Stimulated activated CD4-positive, alpha-beta T cell treated with anti-CD3 and anti-CD28 coated beads, Interleukin-1b, Interleukin-23, amount 100 ng/mL, for 1 hour (primary cell): ENCODE results near the gene TBC1D2.

Source experiments
- DNase-seq, 2 donors: peaks; one replicate each; pipeline ENCODE4 v3.0.0-alpha.2; 2020; ENCODE audit warnings: low read depth in 2 of 2

TBC1D2 gene

DNA sequence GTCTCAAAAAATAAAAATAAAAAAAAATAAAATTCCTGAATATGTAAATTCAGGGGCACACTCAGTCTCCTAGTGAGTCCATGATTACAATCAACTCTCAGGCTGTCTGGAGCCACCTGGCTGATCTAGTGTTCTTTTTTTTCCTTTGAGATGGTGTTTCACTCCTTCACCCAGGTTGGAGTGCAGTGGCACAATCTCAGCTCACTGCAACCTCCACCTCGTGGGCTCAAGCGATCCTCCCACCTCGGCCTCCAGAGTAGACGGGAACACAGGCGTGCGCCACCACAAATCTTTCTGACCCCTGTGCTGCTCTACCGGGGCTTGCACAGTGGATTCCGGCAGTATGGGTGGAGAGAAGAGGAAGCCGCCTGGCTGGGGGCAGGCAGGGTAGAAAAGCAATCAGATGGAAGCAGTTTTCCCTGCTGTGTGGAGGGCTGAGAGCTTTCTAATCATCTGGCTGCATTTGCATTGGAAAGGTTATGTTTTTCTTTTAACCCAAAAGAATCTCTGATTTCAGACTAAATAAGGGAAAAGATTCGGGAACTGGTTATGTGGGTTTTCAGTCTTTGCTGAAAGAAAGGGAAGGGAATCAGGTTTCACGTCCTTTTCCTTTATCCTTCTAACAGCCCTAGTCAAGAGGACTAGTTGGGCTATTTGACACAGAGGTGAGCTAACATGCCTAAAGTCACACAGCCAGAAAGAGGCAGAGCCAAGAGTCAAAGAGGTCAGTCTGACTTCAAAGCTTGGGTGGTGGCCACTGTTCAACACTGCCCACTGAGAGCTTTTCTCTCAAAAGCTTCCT lies 36.7 kb downstream of the TBC1D2 start:
- no peak for DNase-seq

DNA sequence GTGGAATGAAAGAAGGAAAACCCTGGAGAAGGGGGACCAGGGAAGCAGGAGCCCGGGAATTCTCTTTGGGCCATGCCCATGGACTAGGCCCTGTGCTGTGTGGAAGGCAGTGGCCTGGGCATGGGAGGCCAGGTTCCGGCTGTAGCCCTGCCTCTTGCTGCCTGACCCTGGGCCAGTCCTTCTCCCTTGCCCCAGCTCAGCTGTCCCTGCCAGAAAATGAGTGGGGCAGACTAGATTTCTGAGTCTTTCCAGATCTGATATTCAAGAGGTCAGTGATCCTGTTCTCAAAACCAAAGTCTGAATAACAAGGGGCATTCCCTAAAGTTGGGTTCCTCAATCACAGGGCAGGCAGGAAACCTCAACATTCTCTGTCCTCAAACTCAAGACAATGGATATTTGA lies 38.2 kb downstream of the TBC1D2 start:
- no peak for DNase-seq

DNA sequence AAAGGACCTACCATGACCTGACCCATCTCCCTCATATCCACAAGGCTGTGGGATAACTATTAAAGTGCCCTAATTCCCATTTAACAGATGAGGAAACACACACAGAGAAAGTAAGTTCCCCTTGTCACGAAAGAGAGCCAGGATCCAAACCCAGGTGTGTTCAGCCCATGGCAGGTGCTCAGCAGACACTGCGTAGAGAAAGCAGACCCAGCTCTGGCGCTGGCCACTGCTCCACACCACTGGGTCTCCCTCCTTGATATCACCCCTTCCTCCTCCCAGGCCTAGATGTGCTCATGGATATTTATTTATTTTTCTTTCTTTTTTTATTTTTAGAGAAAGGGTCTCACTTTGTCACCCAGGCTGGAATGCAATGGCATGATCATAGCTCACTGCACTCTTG lies 39.1 kb downstream of the TBC1D2 start:
- DNase-seq = no peak

DNA sequence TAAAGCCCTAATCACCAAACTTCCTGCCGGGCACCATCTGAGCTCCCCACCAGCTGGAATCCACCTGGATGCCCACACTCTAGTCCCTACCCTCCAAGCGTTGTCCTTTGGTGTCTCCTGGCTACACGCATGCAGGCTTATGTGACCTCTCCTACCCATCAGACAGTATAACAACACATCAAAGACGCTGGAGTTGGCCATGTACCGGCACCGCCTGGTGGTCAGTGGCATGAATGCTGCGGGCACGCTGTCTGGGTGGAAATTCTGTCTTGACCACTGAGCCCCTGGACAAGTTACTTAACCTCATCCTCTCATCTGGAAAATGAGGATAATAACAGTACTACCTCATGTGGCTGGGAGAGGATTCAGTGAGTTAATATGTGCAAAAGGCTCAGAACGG lies 39.6 kb downstream of the TBC1D2 start:
- DNase-seq = no peak

DNA sequence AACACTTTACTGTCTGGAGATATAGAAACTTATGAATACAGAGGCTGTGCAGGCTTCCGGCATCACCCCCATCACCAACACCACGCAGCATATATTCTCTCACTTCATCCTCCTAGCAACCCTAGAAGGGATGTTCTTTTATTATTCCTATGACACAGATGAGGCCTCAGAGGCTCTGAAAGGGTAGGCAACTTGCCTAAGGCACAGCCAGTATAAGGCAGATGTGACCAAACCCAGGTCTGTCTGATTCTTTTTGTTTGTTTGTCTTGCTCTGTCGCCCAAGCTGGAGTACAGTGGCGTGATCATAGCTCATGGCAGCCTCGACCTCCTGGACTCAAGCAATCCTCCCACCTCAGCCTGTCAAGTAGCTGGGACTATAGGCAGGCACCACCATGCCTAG lies 40.2 kb downstream of the TBC1D2 start:
- no peak for DNase-seq

DNA sequence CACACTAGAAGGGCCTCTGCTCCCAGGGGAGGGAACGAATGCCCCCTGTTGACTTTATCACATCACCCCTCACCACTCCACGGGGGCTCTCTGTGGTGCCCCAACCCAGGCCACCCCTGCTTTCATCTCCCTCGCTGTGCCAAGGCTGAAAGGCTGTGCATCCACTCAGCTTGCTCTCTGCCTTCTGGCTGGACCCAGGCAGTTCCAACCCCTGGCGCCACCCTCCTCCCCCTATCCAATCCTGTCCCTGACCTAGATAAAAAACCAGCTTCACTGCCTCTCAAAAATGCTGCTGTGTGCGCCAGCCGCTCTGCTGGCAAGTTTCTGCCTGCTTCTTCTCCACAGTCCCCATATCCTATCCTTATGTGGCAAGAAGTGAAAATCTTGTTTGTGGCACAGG lies 40.6 kb downstream of the TBC1D2 start:
- no peak for DNase-seq

DNA sequence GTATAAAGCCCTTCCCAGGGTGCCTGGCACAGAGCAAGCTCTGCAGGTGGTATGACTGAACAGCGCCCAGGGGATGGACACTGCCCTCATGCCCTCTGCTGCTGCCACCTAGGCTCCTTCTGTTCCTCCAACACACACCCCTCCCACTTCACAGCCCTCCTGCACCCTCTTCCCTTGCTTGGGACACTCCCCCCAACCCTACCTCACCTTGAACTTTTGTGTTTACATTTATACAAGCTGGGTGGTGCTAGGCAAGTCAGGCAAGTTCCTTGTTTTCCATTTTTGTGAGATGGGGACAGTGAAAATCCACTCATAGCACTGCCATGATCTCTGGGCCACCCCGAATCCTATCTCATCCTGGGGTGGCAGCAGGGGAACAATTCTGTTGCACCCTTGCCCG lies 44.2 kb downstream of the TBC1D2 start:
- no peak for DNase-seq

DNA sequence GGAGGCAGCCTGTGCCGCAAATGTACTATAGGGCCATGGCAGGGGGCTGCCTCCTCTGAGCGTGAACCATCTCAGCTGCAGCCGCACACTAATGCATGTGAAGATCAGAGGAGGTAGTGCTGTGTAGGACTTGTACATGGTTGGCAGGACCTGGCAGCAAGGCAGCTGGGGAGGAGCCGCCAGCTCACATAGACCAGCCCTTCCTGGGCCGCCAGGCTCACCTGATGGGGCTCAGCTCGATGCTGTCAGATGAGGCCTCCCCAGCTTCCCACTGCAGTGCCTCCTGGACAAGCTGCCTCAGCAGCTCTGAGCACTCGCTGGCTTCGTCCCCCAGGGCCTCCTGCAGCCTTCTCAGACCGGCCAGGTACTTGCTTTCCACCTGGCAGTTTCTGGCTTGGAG lies 45.0 kb downstream of the TBC1D2 start:
- DNase-seq = no peak

DNA sequence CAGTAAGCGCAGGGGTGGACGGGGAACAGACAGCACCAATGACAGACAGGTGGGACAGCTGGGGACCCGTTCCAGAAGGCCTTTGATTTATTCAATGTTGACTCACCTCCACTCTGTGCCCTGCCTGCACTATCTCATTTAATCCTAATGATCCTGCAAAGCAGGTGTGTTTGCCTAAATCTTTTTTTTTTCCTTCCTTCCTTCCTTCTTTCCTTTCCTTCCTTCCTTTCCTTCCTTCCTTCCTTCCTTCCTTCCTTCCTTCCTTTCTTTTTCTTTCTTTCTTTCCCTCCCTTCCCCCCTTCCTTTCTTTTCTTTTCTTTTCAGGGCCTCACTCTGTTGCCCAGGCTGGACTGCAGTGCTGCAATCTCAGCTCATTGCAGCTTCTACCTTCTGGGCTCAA lies 45.9 kb downstream of the TBC1D2 start:
- DNase-seq = no peak

DNA sequence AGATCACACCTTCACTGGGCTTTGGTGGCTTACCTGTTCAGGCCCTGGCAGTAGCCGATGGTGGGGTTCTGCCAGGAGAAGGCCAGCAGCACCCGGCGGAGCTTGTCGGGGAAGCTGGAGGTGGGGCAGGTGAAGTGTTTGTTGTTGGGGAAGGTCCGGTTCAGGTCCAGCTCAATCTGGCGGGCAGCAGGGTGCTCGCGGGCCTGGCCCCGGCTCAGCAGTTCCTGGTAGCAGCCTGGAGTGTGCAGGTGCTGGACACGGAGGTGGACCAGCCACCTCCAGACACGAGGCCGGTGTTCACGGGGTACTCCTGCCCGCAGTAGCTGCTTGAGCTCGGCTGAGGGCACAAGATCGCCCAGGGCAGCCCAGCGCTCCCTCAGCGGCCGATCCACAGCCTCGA lies 46.8 kb downstream of the TBC1D2 start:
- DNase-seq = no peak

DNA sequence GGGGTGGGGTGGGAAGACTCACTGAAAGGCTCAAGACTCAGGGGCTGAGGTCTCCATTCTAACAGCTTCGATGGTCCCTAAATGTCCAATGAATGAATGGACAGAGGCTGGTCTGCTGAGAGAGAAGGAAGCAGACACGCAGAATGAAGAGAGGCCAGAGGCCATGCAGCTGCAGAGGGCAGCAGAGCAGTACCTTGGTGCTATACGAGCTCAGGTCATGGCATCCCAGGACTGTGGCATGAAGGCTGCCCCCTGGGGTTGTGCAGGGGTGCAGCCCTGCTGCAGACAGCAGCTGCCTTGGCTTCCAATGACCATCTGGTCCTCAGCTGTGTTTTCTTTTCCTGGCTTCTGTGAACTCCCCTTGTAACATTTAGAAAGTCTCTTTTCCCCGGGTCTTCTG lies 47.8 kb downstream of the TBC1D2 start:
- DNase-seq = no peak

DNA sequence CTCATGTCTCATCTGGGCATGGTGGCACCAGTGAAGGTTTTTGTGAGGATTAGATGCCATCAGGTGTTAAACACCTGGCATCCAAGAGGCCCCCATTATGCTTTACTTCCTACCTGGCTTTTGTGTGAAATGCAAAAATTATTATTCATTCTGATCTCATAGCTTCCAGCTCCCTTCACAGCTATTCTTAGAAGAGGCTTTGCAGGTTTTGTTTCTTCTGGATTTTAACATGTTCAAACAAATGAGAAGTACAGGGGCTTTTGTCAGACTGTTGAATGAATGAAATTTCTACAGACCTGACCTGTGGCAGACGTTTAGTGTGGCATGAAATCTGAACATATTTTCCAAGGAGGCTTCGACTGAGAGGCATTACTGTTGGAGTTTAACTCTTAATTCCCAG lies 48.7 kb downstream of the TBC1D2 start:
- DNase-seq = no peak

DNA sequence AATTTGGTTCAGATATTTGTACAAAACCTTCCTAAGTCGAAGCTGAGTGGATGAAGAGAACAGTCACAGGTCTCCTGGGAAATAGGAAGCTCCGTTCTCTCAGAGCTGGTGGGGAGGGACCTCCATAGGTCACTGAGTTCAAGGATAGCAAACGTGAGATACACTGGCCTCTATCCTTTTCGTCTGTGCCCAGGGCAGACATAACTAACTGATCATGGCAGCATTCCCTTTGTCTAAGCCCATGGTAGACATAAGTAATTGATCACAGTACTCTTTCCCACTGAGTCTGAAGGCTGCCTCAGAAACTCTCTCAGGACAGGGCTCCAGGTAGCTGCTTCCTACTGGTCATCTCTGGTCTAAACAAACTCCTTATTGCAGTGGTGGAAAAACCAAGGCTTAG lies 50.8 kb downstream of the TBC1D2 start:
- DNase-seq = no peak

DNA sequence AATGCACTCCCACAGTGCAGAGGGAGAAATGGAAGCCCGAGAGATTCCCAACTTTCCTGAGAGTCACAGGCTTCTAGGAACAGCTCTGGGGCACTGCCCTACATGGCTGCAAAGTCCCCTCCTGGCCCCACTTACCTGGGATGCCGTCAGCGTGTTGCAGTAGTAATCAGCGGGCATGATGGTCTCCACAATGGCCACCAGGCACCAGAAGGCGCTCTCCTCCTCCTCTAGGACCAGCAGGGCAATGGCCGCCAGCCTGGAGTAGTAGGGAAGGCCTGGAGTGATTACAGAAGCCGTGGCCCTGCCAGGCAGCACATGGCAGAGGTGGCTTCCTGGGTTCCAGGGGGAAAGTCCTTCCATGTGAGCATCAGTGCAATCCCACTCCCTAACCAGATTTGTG lies 52.3 kb downstream of the TBC1D2 start:
- no peak for DNase-seq

DNA sequence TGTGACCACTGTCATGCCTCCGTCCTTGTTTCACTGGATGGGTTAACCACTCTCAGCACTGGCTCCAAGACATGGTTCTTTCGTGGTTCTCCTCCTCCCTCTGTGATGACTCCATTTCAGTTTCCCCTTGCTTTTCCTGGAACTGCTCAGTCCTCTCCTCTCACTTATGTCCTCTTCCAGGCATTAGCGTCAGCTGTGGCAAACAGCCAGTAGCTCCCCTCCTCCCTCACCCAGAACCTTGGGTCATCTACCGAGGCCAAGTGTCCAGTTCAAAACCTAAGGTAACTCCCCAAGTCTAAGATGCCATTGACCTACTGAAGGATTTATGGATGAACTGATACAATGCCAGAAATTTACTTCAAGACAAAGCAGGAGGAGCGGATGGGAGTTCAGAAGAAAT lies 53.2 kb downstream of the TBC1D2 start:
- DNase-seq = no peak

DNA sequence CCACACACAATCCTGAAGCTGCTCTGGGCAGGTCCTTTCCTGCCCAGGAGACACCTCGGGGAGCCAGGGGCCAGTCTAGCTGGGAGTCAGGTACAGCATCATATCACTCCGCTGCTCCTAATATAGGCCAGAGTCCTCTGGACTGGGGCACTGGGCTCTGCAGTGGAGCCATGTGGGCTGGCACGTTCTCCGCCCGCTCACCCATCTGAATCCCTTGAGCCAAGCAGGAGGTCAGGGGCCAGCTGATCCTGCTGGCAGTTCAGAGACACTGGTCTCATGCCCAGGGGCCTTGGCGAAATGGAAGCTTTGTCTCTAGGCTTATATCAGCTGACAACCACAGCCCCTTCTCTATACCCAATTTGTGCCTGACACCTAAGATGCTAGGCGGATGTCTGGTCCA lies 53.7 kb downstream of the TBC1D2 start:
- DNase-seq = no peak

DNA sequence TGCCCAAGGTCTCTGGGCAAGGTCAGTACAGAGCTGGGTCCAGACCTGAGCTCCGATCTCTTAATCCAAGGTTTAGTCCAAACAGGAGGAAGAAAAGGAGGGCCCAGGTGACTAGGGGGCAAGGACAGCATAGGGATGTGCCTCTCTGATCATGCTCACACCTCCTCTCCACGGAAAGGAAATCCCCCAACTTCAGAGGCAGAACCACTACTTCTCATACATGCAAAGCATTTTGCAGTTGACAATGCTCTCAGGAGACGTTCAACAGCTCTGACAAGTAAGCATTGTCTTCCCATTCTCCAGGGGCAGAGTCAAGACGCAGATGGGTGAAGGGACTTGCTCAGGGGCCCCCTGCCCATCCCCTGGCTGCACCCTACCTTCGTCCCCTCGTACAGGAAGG lies 54.3 kb downstream of the TBC1D2 start:
- no peak for DNase-seq

DNA sequence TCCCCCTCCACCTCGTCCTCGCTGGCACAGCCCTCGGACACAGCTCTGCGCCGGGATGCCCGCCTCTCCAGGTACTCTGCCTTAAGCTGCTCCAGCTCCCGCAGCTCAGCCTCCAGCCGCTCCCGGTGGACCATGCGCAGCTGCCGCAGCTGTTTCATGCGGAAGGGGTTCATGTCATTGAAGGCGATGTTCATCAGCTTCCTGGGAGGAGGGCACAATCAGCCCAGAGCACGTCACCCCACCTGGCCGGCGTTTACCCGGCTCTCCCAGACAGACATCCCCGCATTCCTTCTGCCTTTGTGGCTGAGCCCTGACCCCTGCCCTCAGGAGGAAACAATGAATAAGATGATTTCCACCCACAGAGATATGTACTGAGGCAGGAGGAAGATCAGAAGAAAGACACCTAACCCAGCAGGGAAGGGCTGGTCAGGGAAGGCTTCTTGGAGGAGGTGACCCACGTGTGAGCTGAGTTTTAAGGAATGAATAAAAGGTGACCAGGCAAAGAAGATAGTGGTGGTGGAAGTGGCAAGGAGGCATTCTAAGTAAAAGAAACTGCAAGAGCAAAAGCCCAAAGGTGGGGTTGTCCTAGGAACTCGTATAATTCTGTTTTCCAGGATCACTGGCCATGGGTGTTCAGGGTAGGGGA lies 55.9 kb downstream of the TBC1D2 start:
- no peak for DNase-seq

DNA sequence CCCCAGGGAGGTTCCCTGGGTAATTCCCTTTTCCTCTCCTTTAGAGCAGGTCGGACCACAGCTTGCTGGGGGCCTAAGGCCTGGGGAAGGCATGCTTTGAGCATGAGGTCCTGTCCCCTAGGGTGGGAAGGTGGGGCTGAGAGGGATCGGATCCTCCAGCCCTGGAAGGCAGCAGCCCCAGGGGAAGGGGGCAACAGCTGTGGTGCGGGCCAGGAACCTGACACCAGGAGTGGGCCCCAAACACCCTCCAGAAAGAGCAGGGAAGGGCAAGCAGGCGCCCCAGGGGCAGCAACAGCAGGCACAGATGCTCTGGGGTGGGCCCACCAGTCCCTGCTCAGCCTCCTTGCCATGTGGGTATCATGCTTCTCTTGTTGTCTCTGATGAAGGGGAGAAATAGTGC lies 59.8 kb downstream of the TBC1D2 start:
- DNase-seq = no peak

DNA sequence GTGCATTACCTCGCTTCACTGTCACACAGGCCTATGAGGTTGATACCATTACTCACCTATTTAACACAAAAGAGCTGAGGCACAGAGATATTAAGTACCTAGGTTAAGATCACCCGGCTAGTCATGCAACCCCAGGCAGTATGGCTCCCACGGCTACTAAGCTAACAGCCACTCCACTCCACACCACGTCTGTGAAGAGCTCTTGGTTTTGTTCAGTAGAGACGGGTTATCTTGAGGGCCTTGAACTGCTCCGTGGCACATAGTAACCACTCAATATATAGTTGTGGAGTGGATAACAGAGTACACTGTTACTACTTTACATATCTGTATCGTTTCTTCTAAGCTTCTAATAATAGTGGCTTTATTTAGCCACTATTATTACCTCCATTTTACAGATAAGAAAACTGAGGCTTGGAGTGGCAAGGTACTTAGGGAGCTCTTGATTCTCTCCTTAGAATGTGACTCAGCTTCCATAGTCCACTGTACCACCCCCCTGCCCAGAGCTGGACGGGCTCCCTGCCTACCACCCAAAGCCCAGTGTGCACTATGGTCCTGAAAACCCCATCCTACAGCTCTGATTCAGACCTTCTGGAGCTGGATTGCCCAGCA lies 62.0 kb downstream of the TBC1D2 start:
- DNase-seq = no peak

DNA sequence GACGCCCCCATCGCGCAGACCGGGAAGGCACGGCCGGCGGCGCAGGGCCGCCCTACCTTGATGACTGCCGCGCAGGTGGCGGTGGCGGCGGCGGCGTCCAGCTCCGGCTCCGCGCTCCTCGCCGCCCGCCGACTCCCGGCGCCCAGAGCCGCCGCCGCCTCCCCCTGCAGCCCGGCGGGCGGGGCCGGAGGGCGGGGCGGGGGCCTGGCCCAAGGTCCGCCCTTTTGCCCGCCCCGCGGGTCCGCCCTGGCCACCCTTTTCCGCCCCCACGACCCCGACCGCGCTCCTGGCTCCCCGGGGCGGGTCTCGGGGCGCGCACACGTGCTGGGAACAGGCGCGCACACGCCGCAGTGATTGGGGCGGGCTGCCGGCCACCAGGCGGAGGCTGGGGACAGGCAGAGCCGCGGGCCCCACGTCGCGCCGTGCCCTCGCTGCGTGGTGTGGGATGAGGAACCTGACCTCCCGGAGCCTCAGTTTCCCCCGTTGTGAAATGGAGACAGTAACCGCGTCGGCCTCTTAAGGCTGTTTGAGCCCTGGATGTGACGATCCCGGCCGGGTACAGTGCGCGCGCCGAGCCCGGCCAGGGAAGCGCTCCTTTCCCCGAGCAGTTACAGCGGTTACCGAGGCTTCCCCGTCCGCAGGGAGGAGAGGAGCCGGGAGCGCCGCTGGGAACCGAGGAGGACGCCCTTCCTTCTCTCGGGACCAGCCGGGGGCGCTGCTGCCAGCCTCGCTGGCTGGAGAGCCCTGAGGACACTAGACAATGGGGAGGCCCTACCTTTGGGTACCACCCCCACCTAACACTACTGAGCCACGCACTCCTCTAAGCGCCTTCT lies 62.7 kb downstream of the TBC1D2 start, which contains the start of gene CORO2A:
CORO2A (minus strand) TSS at position 135 of the 833 bp plus-strand sequence. CDS start 34,977 bp downstream, outside the sequence.
- peak; percentile 32 to 50 for DNase-seq
